Right atrium auricular region (tissue), 2 donors: Measurements from ENCODE around the gene WDR17. TPM values are rescaled to one million over a fixed set of nuclear protein-coding genes. Genes with fewer than 3 reads are reported as not detected.
A peak's percentile ranks its signal among the peaks of the same experiment; 100 is the strongest.

ENCODE experiments used
- DNase-seq: peaks from one replicate; pipeline ENCODE4 v3.0.0-alpha.2; 2019; ENCODE audit warnings: low spot score
- H3K27ac ChIP-seq, 2 donors: fragments of 200-600 bp; sonication (generic); 1 replicate in 1 of 2; 2 replicates in 1 of 2; pipeline ENCODE4 v1.5.1; 2016 to 2019
- H3K27me3 ChIP-seq, 2 donors: fragments of 200-600 bp; sonication (generic); one replicate each; pipeline versions ENCODE4 v1.5.1 to v1.6.0; 2017 to 2019
- H3K36me3 ChIP-seq: fragments of 200-600 bp; sonication (generic); one replicate; pipeline ENCODE4 v1.5.1; 2016
- H3K4me1 ChIP-seq, 2 donors: fragments of 200-600 bp; sonication (generic); one replicate each; pipeline versions ENCODE4 v1.5.1 to v1.6.0; 2017 to 2019
- H3K4me3 ChIP-seq, 2 donors: fragments of 200-600 bp; sonication (generic); 1 replicate in 1 of 2; 2 replicates in 1 of 2; pipeline ENCODE4 v1.5.1; 2017 to 2019; ENCODE audit warnings: mild to moderate bottlenecking in 1 of 2, moderate library complexity in 1 of 2
- H3K9me3 ChIP-seq, 2 donors: fragments of 200-600 bp; sonication (generic); one replicate each; pipeline ENCODE4 v1.5.1; 2019
- total RNA-seq, 2 donors: library from RNA; depleted of rRNA; stranded (reverse); fragments of >200 nt; gene quantifications; one replicate each; pipeline ENCODE4 v1.1.0, GENCODE V29; 2016
- TF ChIP-seq, protein P1 (sequence below), 2 donors: fragments of 200-600 bp; sonication (generic); IDR thresholded peaks; one replicate each; pipeline ENCODE4 v1.5.1; 2019; ENCODE audit warnings: antibody characterized with exemption in 2 of 2

Gene WDR17
- total RNA-seq, 2 donors from 2014 or later, result 0.63 to 1.2 TPM

DNA sequence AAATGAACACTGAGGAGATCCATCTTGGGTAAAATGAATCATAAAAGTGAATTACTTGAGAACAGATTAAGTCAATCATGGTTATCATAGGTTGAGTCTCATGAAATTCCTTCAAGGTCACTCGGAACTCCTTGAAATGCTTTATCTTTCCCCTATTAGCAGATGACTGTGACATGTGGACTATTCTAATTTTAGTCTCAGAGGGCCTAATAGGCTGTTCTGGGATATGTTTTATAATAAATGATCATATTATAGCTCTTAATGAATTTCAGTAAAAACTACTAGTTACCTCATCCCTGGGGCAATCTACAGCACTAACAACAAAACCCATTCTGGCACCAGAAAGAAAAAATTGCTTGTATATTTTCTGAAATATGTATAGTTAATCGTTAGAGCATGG lies 85.1 kb downstream of the WDR17 start:
- DNase-seq, result no peak
- Histone ChIP-seq H3K4me1 (no peaks in the 10 kb centered on the region), H3K27me3 (no peaks in the 10 kb centered on the region), H3K9me3 (no peaks in the 10 kb centered on the region), H3K27ac (no peak overlapping the region), H3K36me3 (no peaks in the 10 kb centered on the region), H3K4me3 (no peak overlapping the region)
- TF ChIP-seq, protein P1, sequence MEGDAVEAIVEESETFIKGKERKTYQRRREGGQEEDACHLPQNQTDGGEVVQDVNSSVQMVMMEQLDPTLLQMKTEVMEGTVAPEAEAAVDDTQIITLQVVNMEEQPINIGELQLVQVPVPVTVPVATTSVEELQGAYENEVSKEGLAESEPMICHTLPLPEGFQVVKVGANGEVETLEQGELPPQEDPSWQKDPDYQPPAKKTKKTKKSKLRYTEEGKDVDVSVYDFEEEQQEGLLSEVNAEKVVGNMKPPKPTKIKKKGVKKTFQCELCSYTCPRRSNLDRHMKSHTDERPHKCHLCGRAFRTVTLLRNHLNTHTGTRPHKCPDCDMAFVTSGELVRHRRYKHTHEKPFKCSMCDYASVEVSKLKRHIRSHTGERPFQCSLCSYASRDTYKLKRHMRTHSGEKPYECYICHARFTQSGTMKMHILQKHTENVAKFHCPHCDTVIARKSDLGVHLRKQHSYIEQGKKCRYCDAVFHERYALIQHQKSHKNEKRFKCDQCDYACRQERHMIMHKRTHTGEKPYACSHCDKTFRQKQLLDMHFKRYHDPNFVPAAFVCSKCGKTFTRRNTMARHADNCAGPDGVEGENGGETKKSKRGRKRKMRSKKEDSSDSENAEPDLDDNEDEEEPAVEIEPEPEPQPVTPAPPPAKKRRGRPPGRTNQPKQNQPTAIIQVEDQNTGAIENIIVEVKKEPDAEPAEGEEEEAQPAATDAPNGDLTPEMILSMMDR (IDR thresholded peaks at IDR 0.05), result no peak

DNA sequence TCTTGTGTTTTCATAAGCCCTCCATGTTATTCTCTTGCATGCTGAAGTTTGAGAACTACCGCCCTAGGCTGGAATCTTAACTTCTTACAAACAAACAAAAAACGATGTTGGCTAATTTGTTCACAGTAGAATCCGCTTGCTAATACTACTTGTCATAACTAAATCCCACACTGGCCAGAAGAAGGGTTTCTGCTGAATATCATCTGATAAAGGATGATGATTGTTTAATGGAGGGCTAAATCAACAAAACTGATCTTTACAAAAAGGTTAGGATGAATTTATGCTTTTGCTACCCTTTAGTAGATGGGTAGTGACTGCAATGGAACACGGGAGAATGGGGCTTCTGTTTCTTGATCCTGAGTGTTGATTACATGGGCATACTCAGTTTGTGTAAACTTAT lies 87.5 kb downstream of the WDR17 start:
- Histone ChIP-seq H3K4me3 (no peak overlapping the region), H3K27ac (no peak overlapping the region), H3K27me3 (no peaks in the 10 kb centered on the region), H3K4me1 (no peaks in the 10 kb centered on the region), H3K9me3 (no peaks in the 10 kb centered on the region), H3K36me3 (no peaks in the 10 kb centered on the region)
- no peak for DNase-seq
- TF ChIP-seq, protein P1 (IDR thresholded peaks at IDR 0.05), result no peak

DNA sequence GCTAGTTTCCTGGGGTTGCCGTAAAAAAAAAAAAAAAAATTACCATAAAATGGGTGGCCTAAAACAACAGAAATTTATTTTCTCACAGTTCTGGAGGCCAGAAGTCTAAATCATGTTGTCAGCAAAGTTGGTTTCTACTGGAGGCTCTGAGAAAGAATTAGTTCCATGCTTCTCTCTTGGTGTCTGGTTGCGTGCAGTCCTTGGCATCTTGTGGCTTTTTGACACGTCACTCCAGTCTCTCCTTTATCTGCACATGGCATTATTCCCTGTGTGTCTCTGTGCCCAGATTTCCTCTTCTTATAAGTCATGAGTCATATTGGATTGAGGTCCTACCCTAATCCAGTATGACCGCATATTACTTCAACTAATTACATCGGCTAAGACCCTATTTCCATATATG lies 91.0 kb downstream of the WDR17 start:
- Histone ChIP-seq H3K36me3 (no peaks in the 10 kb centered on the region), H3K27me3 (no peaks in the 10 kb centered on the region), H3K27ac (no peak overlapping the region), H3K4me3 (no peak overlapping the region), H3K9me3 (no peaks in the 10 kb centered on the region), H3K4me1 (no peaks in the 10 kb centered on the region)
- DNase-seq, result no peak
- TF ChIP-seq, protein P1 (IDR thresholded peaks at IDR 0.05), result no peak

DNA sequence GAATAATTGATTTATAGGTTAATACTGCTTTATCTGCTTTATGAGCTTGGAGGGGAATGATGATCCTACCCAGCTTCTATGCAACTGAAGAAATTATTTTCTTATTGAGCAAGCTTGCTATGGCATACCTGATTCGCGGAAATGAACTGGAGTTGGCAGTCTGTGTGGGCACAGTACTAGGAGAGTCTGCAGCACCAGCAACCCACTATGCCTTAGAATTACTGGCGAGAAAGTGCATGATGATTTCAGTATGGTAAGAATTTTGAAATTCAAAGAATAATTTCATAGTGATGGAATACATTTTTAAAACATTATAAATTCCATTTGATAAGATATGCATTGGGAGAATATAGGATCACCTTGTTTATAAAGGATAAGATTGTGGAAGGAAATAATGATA lies 97.4 kb downstream of the WDR17 start:
- Histone ChIP-seq H3K36me3 (no peaks in the 10 kb centered on the region), H3K9me3 (no peaks in the 10 kb centered on the region), H3K4me1 (no peaks in the 10 kb centered on the region), H3K4me3 (no peak overlapping the region), H3K27me3 (no peaks in the 10 kb centered on the region), H3K27ac (no peak overlapping the region)
- TF ChIP-seq, protein P1 (IDR thresholded peaks at IDR 0.05), result no peak
- DNase-seq, result no peak

DNA sequence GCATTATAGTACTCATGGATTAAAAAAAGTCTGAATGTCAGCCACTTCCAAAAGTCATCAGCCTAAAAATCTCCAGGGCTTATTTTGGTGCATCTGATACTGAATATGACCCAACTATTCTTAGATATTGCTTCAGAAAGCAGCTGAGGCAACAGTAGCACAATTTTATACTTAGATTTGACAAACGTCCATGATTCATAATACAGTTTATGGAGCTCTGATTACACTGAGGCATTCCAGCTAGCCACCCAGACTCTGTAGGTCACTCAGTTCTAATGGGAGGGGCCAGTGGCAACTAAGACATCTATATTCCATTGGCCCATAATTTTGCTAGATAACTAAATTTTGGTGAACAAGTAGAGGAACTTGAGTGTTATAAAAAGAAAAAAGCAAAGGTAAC lies 119.4 kb downstream of the WDR17 start:
- Histone ChIP-seq H3K9me3 (no peaks in the 10 kb centered on the region), H3K27me3 (no peaks in the 10 kb centered on the region), H3K36me3 (no peaks in the 10 kb centered on the region), H3K27ac (peak overlapping the region in 1 of 2 donors; percentile 17), H3K4me3 (no peak overlapping the region), H3K4me1 (no peaks in the 10 kb centered on the region)
- no peak for DNase-seq
- TF ChIP-seq, protein P1 (IDR thresholded peaks at IDR 0.05), result no peak

DNA sequence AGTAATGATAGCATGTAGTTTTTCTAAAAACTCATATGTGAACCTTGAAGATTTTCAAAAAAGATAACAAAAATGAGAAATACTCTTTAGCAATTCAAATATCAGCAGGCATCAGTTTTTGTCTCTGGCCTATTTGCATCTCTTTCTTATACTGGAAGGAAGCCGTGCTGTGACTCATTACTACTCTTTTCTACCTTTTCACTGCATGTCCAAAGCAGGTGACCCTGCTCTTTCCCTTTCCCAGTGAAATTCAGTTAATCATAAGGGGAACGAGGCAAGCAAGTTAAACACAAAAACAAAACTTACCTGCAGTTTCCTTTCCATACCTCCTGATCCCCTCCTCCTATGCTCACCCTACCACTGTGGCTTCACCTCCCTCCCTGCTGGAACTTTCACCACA lies 120.4 kb downstream of the WDR17 start:
- H3K4me1 ChIP-seq, result no peaks in the 10 kb centered on the region
- H3K9me3 ChIP-seq, result no peaks in the 10 kb centered on the region
- H3K27me3 ChIP-seq, result no peaks in the 10 kb centered on the region
- no peaks in the 10 kb centered on the region for H3K36me3 ChIP-seq
- no peak overlapping the region for H3K27ac ChIP-seq
- H3K4me3 ChIP-seq, result no peak overlapping the region
- no peak for DNase-seq
- TF ChIP-seq, protein P1 (IDR thresholded peaks at IDR 0.05), result no peak
